DMS153 treated with DMSO at 0.1 percent for 48 hours (cell line): ENCODE data around the gene PPCS.
"Not testable (repeated sequence)": the region's sequence is repeated elsewhere in the genome, so short reads cannot be mapped to it uniquely, and the experiment has no call there.

Source experiments
- DNase-seq: peaks from one replicate; lab custom pipeline; 2025; ENCODE audit not compliant: unreplicated experiment; lab: John Stamatoyannopoulos, UW

PPCS gene

DNA sequence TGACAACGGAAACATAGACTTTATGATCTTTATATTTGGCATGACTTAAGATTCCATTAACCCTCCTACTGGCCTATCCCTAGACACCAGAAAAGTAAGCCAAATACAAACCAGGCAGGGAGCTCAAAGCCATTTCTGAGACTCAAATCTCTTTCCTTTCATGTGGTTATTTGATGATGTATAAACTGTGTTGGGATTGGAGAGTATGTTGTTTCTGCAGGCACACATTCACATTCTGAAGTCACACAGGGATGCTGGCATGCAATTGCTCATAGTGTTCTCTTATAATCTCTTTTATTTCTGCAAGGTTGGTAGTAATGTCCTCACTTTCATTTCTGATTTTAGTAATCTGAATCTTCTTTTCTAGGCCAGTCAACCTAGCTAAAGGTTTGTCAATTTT lies 6.3 kb upstream of the PPCS start:
- DNase-seq = no peak

DNA sequence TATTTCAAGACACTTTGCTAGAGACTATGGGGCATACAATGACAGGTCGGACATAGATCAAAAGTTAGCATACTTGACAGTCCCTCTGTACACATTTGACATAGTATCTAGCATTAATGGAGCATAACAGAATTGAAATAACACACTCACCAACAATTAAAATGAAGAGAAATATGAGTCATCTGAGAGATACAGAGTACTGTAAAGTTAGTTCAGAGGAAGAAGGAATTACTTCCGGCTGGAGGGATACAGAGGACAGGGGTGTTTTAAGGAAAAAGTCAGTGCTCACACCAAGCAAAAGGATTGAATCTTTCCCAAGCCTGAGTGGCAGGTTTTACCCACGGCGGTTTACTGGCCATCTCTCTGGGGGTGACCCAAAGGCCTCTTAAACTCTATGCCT lies 3.0 kb upstream of the PPCS start:
- DNase-seq = no peak

DNA sequence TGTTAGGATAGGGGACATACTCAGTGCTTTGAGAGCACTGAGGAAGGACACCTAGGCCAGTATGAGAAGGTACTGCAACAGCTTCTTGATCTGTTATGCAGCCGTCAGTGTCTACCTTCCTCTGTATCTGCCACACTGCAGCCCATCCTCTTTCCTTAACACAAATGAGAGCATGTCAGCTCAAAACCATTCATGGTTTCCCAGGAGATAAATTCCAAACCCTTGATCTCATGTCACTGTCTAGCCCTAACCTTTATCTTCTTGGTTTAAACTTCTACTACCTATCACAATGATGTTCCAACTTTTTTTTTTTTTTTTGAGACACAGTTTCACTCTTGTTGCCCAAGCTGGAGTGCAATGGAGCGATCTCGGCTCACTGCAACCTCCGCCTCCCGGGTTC lies 1.9 kb upstream of the PPCS start:
- no peak for DNase-seq

DNA sequence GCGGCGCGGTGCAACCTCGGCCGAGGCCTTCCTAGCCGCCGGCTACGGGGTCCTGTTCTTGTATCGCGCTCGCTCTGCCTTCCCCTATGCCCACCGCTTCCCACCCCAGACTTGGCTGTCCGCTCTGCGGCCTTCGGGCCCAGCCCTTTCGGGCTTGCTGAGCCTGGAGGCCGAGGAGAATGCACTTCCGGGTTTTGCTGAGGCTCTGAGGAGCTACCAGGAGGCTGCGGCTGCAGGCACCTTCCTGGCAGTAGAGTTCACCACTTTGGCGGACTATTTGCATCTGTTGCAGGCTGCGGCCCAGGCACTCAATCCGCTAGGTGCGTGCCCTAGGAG lies 379 bp downstream of the PPCS start:
- DNase-seq = peak; percentile 36

DNA sequence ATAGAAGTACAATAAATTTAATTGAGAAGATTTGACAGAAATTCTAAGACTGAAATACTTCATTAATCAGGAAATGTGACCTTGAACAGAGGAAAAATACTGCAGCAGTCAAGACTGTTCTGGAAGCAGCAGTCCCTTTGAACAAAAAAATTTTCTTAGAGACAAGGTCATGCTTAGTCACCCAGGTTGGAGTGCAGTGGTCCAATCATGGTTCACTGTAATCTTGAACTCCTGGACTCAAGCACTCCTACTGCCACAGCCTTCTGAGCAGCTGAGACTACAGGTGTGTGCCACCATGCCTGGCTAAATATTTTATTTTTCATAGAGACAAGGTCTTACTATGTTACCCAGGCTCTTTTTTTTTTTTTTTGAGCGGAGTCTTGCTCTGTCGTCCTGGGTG lies 4.9 kb downstream of the PPCS start:
- no peak for DNase-seq

GRCh38 chr1:42462828-42463763 lies 6.8 kb downstream of the PPCS start, which contains the start of gene CCDC30:
Gene CCDC30, plus strand, starts transcription at chr1:42463286. Its CDS starts 17,266 bp downstream, at chr1:42480552.
- DNase-seq = peak; percentile 96

DNA sequence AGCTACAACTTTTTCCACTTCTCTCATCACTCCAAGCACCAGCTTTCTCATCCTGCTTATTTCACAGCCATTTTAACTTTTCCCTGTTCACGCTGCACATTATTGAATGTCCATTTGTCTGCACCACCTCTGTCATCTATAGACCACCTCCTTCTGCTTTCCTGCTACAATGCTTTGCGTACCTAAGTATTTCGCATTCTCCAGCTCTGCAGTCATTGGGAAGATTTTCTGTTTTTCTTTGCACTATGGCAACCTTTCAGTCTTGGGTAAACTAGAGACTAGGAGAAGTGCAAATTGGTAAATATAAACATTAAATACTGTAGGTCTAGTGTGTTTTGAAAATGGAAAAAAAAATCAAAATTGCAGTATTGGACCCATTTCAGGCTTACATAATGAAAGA lies 7.6 kb downstream of the PPCS start:
- DNase-seq = no peak

DNA sequence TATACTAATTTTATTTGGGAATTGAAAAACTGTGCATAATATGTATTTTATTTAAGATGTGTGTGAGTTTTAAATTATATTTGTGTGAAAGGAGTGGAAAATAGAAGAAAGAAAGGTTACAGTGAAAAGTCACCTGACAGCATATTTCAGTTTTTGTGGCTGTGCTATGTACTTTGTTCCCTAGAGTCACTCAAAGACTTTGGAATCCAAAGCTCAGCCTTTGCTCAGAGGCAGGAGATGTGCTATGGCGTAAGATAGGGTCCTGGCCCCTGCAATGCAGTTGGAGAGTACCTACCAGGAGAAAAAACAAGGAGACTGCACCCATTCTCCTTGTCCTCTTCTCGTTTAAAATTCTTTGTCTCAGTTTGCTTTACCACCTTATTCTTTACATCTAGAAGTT lies 9.7 kb downstream of the PPCS start:
- DNase-seq = no peak

GRCh38 chr1:42469727-42470126 lies 13.4 kb downstream of the PPCS start:
- no peak for DNase-seq

- no peak for DNase-seq
Observed at GRCh38 chr1:42476605-42477004, 20.3 kb downstream of the PPCS start.

DNA sequence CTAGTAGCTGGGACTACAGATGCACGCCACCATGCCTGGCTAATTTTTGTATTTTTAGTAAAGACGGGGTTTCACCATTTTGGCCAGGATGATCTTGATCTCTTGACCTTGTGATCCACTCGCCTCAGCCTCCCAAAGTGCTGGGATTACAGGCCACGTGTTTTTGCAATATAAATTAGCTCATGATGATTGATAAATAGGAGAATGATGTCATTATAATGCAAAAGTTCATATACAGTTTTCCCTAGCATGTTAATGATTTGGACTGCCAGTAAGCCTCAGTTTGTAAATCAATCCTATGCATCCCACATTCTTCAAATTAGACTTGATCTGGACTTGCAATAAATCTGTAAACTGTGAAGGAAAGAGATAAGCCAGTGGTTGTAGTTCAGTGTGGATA lies 21.0 kb downstream of the PPCS start:
- DNase-seq = not testable (repeated sequence)

- DNase-seq = no peak
Observed at GRCh38 chr1:42477775-42478174, 21.4 kb downstream of the PPCS start.

DNA sequence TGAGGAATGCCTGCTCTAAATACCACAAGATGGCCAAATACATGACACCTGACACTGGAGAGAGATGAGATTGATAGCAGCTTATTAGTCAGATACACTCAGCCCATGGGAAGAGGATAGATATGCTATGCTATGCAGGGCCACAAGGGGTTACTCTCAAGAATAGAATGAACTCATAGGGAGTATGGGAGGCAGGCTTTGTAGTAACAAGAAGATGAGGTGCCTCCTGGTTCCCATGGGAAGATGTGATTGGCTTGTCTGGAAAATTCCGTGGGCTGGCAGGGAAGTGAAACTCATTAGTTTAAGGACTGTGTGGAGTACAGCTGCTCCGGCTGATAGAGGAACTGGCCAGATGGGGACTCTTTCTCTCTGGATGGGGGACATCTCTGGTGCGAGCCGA lies 23.3 kb downstream of the PPCS start:
- DNase-seq = no peak

DNA sequence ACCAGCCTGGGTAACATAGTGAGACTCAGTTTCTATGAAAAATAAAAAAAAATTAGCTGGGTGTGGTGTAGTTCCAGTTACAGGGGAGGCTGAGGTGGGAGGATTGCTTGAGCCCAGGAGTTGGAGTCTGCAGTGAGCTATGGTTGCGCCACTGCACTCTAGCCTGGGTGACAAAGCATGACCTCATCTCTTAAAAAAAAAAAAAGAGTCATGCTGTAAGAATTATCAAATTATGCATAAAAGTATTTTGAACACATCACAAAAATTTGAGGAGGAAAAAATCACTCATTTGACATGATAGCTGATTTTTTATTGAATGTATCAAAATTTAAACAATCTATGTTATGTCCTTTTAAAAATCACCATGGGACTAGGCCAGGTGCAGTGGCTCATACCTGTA lies 24.6 kb downstream of the PPCS start:
- DNase-seq = no peak

DNA sequence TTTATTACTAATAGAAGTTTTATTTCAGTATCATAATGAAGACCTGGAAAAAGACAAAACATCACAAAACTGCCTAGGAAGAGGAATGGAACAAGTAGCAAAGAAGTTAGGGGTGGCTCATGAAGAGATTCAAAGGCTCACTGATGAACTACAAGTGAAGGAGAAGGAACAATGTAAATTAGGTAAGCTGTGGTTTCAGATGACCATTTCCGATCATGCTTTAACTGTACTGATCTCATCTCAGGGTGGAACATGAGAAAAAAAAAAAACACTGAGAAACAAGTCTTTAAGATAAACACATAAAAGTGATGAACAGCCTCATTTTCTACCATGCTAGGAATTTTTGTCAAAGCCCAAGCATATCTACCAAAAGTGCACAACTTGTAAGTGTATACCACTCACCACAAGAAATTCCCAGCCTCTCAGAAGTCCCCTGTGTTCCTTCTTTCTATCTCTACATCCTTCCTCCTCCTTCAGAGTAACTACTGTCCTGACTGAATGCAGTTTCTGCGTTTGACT lies 26.4 kb downstream of the PPCS start:
- no peak for DNase-seq

GRCh38 chr1:42484382-42484781 lies 28.0 kb downstream of the PPCS start:
- DNase-seq = no peak

- no peak for DNase-seq
Observed at GRCh38 chr1:42490237-42490636, 33.9 kb downstream of the PPCS start.

GRCh38 chr1:42502031-42502430 lies 45.7 kb downstream of the PPCS start:
- not testable (repeated sequence) for DNase-seq

DNA sequence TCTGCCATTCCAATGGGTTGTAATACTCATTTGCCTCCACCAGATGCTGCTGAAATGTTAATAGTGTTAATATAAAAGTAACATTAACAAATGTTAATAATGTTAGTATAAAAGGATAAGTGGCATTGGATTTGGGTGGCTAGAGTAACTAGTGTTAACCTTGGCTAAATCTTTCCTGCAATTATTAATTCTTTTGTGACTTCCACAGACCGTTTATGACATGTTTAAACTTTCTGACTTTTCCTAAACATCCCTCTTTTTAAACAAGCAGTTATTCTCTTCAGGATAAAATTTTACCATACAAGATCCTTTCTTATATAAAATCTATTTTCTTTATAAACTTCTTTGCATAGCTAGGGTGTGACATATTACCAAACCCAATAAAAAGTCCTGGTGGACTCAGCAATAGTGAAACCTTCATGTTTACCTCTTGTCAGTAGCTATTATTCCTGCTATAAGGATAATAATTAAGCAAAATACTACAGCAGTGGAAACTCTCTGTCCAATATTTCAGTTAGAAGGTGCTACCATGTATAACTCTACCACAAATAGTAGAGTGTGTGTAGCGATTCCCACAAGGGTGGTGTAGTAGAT lies 48.3 kb downstream of the PPCS start:
- no peak for DNase-seq

GRCh38 chr1:42506576-42506975 lies 50.2 kb downstream of the PPCS start:
- DNase-seq = no peak
